ENCODE results near the gene ARHGEF28.

DNA sequence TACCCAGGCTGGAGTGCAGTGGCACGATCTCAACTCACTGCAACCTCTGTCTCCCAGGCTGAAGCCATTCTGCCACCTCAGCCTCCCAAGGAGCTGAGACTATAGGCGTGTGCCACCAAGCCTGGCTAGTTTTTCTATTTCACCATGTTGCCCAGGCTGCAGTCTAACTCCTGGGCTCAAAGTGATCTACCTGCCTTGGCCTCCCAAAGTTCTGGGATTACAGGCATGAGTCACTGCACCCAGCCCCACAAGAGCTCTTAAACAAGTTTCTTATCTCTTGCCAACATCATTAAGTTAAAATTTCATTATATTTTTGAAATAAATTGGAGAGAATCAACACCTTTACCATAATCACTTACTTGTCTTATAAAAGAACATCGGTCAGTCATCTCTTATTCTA, 280.3 kb downstream of the ARHGEF28 start:
- TF ChIP-seq POLR2AphosphoS5 (IDR thresholded peaks at IDR 0.05; ENCODE audit: low read length): no peak
- TF ChIP-seq TAF1 (IDR thresholded peaks at IDR 0.05; ENCODE audit: borderline replicate concordance, low read depth, low read length): no peak
- TF ChIP-seq, protein P1, sequence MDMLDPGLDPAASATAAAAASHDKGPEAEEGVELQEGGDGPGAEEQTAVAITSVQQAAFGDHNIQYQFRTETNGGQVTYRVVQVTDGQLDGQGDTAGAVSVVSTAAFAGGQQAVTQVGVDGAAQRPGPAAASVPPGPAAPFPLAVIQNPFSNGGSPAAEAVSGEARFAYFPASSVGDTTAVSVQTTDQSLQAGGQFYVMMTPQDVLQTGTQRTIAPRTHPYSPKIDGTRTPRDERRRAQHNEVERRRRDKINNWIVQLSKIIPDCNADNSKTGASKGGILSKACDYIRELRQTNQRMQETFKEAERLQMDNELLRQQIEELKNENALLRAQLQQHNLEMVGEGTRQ (IDR thresholded peaks at IDR 0.05; ENCODE audit: borderline replicate concordance, low read depth, low read length): no peak
- TF ChIP-seq ATF7 (IDR thresholded peaks at IDR 0.05; ENCODE audit: low read depth): no peak
- TF ChIP-seq, protein P2, sequence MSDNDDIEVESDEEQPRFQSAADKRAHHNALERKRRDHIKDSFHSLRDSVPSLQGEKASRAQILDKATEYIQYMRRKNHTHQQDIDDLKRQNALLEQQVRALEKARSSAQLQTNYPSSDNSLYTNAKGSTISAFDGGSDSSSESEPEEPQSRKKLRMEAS (IDR thresholded peaks at IDR 0.05; ENCODE audit: low read depth, low read length): no peak
- TF ChIP-seq, protein P3, sequence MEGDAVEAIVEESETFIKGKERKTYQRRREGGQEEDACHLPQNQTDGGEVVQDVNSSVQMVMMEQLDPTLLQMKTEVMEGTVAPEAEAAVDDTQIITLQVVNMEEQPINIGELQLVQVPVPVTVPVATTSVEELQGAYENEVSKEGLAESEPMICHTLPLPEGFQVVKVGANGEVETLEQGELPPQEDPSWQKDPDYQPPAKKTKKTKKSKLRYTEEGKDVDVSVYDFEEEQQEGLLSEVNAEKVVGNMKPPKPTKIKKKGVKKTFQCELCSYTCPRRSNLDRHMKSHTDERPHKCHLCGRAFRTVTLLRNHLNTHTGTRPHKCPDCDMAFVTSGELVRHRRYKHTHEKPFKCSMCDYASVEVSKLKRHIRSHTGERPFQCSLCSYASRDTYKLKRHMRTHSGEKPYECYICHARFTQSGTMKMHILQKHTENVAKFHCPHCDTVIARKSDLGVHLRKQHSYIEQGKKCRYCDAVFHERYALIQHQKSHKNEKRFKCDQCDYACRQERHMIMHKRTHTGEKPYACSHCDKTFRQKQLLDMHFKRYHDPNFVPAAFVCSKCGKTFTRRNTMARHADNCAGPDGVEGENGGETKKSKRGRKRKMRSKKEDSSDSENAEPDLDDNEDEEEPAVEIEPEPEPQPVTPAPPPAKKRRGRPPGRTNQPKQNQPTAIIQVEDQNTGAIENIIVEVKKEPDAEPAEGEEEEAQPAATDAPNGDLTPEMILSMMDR (IDR thresholded peaks at IDR 0.05 in 2 of 3, conservative IDR thresholded peaks at IDR 0.05 in 1 of 3; ENCODE audit: control insufficient read depth in 2 of 3, extremely low read depth in 1 of 3, insufficient read depth in 1 of 3, low read depth in 3 of 3, low read length in 3 of 3): no peak
- no peak for TF ChIP-seq EZH2 (IDR thresholded peaks at IDR 0.05; ENCODE audit: borderline replicate concordance, control insufficient read depth, low read depth, low read length)
- TF ChIP-seq ZBED1 (IDR thresholded peaks at IDR 0.05; ENCODE audit: borderline replicate concordance): no peak
- no peak for TF ChIP-seq MYC (IDR thresholded peaks at IDR 0.05; ENCODE audit: insufficient read depth, insufficient read length, insufficient replicate concordance, low read length, severe bottlenecking)
- no peak for TF ChIP-seq NR2C1 (IDR thresholded peaks at IDR 0.05)
- no peak for TF ChIP-seq CBX5 (IDR thresholded peaks at IDR 0.05; ENCODE audit: low read depth)
- TF ChIP-seq IRF3 (IDR thresholded peaks at IDR 0.05): no peak
- TF ChIP-seq POLR2A (IDR thresholded peaks at IDR 0.05; ENCODE audit: low read depth, low read length): no peak

Data from GM12878 (cell line).